MCF 10A (cell line): ENCODE measurements around the gene NCOR2. TPM values are rescaled to one million over a fixed set of nuclear protein-coding genes. Genes with fewer than 3 reads are reported as not detected.

Source experiments
- BruUV-seq: library from RNA; stranded (reverse); fragments of 400-500 nt; replicated peaks from 2 replicates; lab custom pipeline; 2021; lab: Mats Ljungman, UMichigan
- CTCF ChIA-PET: fragments of 300-600 bp; sonication (Branson Sonifier 250); formaldehyde crosslinking; extraction: SDS; loops from one replicate; lab custom pipeline; 2021; ENCODE audit warnings: antibody characterized with exemption, inconsistent platforms; lab: Yijun Ruan, JAX
- POLR2A ChIA-PET: fragments of 300-600, 350-650 bp; sonication (Branson Sonifier 250); formaldehyde crosslinking; extraction: SDS; loops from one replicate; lab custom pipeline; 2020; ENCODE audit warnings: antibody characterized with exemption, inconsistent platforms; lab: Yijun Ruan, JAX
- DNase-seq: peaks from one replicate; pipeline ENCODE4 v3.0.0-alpha.2; 2018; ENCODE audit not compliant: unreplicated experiment
- H3K27ac Mint-ChIP-seq: one replicate; pipeline ENCODE4 v1.8.0; 2022; ENCODE audit warnings: mild to moderate bottlenecking, low read depth, mixed read lengths; ENCODE audit not compliant: unreplicated experiment
- H3K27me3 Mint-ChIP-seq: one replicate; pipeline ENCODE4 v1.8.0; 2022; ENCODE audit warnings: mixed read lengths; ENCODE audit not compliant: insufficient read depth, unreplicated experiment
- H3K36me3 Mint-ChIP-seq: one replicate; pipeline ENCODE4 v1.8.0; 2022; ENCODE audit warnings: mild to moderate bottlenecking, moderate library complexity, mixed read lengths; ENCODE audit not compliant: insufficient read depth, unreplicated experiment
- H3K4me1 Mint-ChIP-seq: one replicate; pipeline ENCODE4 v1.8.0; 2022; ENCODE audit warnings: mixed read lengths; ENCODE audit not compliant: insufficient read depth, unreplicated experiment
- H3K4me3 Mint-ChIP-seq: one replicate; pipeline ENCODE4 v1.8.0; 2022; ENCODE audit warnings: mild to moderate bottlenecking, moderate library complexity, mixed read lengths; ENCODE audit not compliant: unreplicated experiment
- H3K9me3 Mint-ChIP-seq: one replicate; pipeline ENCODE4 v1.8.0; 2022; ENCODE audit warnings: mixed read lengths; ENCODE audit not compliant: unreplicated experiment
- intact Hi-C: fragments of 100-400 bp; cut with micrococcal nuclease; formaldehyde crosslinking; loops from 2 replicates; pipeline ENCODE4 v1.14.1; 2022
- total RNA-seq: library from RNA; stranded (reverse); gene quantifications from 2 replicates; pipeline ENCODE4 v1.2.3, GENCODE V29; 2022
- TF ChIP-seq, protein P1 (sequence below): fragments of 200-600 bp; IDR thresholded peaks from one replicate; pipeline ENCODE4 v1.8.0; 2022; ENCODE audit warnings: antibody characterized with exemption, mild to moderate bottlenecking; ENCODE audit not compliant: unreplicated experiment

NCOR2 gene
- total RNA-seq, 1 experiment from 2014 or later, result 145 TPM

- POLR2A ChIA-PET, result no interaction called here
- no peak overlapping the region for H3K4me3 Mint-ChIP-seq
- no peaks in the 10 kb centered on the region for H3K27me3 Mint-ChIP-seq
- peaks cover 6% of the 10 kb centered on the region for H3K36me3 Mint-ChIP-seq
- H3K9me3 Mint-ChIP-seq, result no peaks in the 10 kb centered on the region
- no TSS peak for BruUV-seq
- peaks cover 10% of the 10 kb centered on the region for H3K4me1 Mint-ChIP-seq
- peak; percentile 8 for DNase-seq
- no peak overlapping the region for H3K27ac Mint-ChIP-seq
- intact Hi-C loops, result no loop called here
- TF ChIP-seq, protein P1, sequence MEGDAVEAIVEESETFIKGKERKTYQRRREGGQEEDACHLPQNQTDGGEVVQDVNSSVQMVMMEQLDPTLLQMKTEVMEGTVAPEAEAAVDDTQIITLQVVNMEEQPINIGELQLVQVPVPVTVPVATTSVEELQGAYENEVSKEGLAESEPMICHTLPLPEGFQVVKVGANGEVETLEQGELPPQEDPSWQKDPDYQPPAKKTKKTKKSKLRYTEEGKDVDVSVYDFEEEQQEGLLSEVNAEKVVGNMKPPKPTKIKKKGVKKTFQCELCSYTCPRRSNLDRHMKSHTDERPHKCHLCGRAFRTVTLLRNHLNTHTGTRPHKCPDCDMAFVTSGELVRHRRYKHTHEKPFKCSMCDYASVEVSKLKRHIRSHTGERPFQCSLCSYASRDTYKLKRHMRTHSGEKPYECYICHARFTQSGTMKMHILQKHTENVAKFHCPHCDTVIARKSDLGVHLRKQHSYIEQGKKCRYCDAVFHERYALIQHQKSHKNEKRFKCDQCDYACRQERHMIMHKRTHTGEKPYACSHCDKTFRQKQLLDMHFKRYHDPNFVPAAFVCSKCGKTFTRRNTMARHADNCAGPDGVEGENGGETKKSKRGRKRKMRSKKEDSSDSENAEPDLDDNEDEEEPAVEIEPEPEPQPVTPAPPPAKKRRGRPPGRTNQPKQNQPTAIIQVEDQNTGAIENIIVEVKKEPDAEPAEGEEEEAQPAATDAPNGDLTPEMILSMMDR, result no peak
- CTCF ChIA-PET, result no interaction called here
These were observed 25.1 kb downstream of the NCOR2 start for GRCh38 chr12:124542021-124542949.

DNA sequence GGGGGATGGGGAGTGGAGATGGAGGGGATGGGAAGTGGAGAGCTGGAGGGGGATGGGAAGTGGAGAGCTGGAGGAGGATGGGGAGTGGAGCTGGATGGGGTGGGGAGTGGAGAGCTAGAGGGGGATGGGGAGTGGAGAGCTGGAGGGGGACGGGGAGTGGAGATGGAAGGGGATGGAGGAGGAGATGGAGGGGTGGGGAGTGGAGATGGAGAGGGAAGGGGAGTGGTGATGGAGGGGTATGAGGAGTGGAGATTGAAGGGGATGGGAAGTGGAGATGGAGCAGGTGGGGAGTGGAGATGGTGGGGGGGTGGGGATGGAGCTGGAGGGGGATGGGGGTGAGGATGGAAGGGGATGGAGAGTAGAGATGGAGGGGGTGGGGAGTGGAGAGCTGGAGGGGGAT lies 26.1 kb downstream of the NCOR2 start:
- no peak overlapping the region for H3K4me3 Mint-ChIP-seq
- H3K9me3 Mint-ChIP-seq, result no peaks in the 10 kb centered on the region
- ChIA-PET POLR2A (no interaction called here), CTCF (interaction anchor here (1.1 kb wide), 1 partner anchor 225 kb away, joined by 5 read pairs; no protein-coding TSS in a partner anchor)
- peaks cover 6% of the 10 kb centered on the region for H3K36me3 Mint-ChIP-seq
- TF ChIP-seq, protein P1, result no peak
- intact Hi-C loops, result no loop called here
- no peak overlapping the region for H3K27ac Mint-ChIP-seq
- DNase-seq, result no peak
- no peaks in the 10 kb centered on the region for H3K27me3 Mint-ChIP-seq
- no TSS peak for BruUV-seq
- H3K4me1 Mint-ChIP-seq, result peaks cover 15% of the 10 kb centered on the region

- H3K4me3 Mint-ChIP-seq, result no peak overlapping the region
- POLR2A ChIA-PET, result no interaction called here
- intact Hi-C loops, result no loop called here
These were observed 28.0 kb downstream of the NCOR2 start for GRCh38 chr12:124539084-124540041.

More at GRCh38 chr12:124539084-124540041, 28.0 kb downstream of the NCOR2 start:
- Mint-ChIP-seq H3K9me3 (no peaks in the 10 kb centered on the region), H3K36me3 (peaks cover 7% of the 10 kb centered on the region), H3K27me3 (no peaks in the 10 kb centered on the region), H3K27ac (no peak overlapping the region), H3K4me1 (peaks cover 15% of the 10 kb centered on the region)
- CTCF ChIA-PET, result interaction anchor here (1.1 kb wide), 1 partner anchor 496 kb away, joined by 6 read pairs; no protein-coding TSS in a partner anchor
- no peak for DNase-seq
- TF ChIP-seq, protein P1, result no peak
- no TSS peak for BruUV-seq
